Measurements from ENCODE around the gene TMEM69.

The TMEM69 gene

GRCh38 chr1:45647248-45648021 lies 40.5 kb upstream of the TMEM69 start:
- H3K9me3 ChIP-seq = no peaks in the 10 kb centered on the region
- H3K36me3 ChIP-seq = peaks cover 3% of the 10 kb centered on the region; the same call in 1 of the 2 replicates
- H3K4me1 ChIP-seq = no peaks in the 10 kb centered on the region
- no peak for TF ChIP-seq CTCF (IDR thresholded peaks at IDR 0.05; ENCODE audit: low read depth, low read length)
- no peak for DNase-seq
- no peaks in the 10 kb centered on the region for H3K27me3 ChIP-seq
- H3K4me3 ChIP-seq (ENCODE audit: low read depth, low read length) = no peak overlapping the region

- Histone ChIP-seq H3K4me1 (no peaks in the 10 kb centered on the region), H3K4me3 (ENCODE audit: low read depth, low read length) (no peak overlapping the region), H3K36me3 (peaks cover 19% of the 10 kb centered on the region), H3K27me3 (no peaks in the 10 kb centered on the region), H3K9me3 (no peaks in the 10 kb centered on the region)
- no peak for TF ChIP-seq CTCF (IDR thresholded peaks at IDR 0.05; ENCODE audit: low read depth, low read length)
- no peak for DNase-seq
Measured at GRCh38 chr1:45654540-45655280, 33.3 kb upstream of the TMEM69 start.

- H3K4me1 ChIP-seq = no peaks in the 10 kb centered on the region
- TF ChIP-seq CTCF (IDR thresholded peaks at IDR 0.05; ENCODE audit: low read depth, low read length) = no peak
- H3K36me3 ChIP-seq = peaks cover 18% of the 10 kb centered on the region
- H3K27me3 ChIP-seq = no peaks in the 10 kb centered on the region
- H3K9me3 ChIP-seq = no peaks in the 10 kb centered on the region
- no peak overlapping the region for H3K4me3 ChIP-seq (ENCODE audit: low read depth, low read length)
- no peak for DNase-seq
Measured at GRCh38 chr1:45656573-45657226, 31.3 kb upstream of the TMEM69 start.

- Histone ChIP-seq H3K4me3 (ENCODE audit: low read depth, low read length) (no peak overlapping the region), H3K27me3 (no peaks in the 10 kb centered on the region), H3K9me3 (no peaks in the 10 kb centered on the region), H3K4me1 (no peaks in the 10 kb centered on the region), H3K36me3 (peaks cover 17% of the 10 kb centered on the region)
- no peak for DNase-seq
- TF ChIP-seq CTCF (IDR thresholded peaks at IDR 0.05; ENCODE audit: low read depth, low read length) = no peak
Measured at GRCh38 chr1:45658171-45658570, 29.8 kb upstream of the TMEM69 start.

- peaks cover 17% of the 10 kb centered on the region for H3K36me3 ChIP-seq
- no peak for DNase-seq
- H3K27me3 ChIP-seq = no peaks in the 10 kb centered on the region
- no peaks in the 10 kb centered on the region for H3K4me1 ChIP-seq
- H3K9me3 ChIP-seq = no peaks in the 10 kb centered on the region
- no peak overlapping the region for H3K4me3 ChIP-seq (ENCODE audit: low read depth, low read length)
- no peak for TF ChIP-seq CTCF (IDR thresholded peaks at IDR 0.05; ENCODE audit: low read depth, low read length)
Measured at GRCh38 chr1:45659222-45659621, 28.8 kb upstream of the TMEM69 start.

All from BE2C (cell line).